Measurements from ENCODE around the gene ABCC12.

Gene ABCC12

GRCh38 chr16:48165961-48166578 lies 10.3 kb upstream of the ABCC12 start:
- no peak for DNase-seq

GRCh38 chr16:48164907-48165715 lies 9.3 kb upstream of the ABCC12 start:
- peak; percentile 48 to 64 for DNase-seq

- DNase-seq: no peak
Measured at GRCh38 chr16:48162839-48163410, 7.1 kb upstream of the ABCC12 start.

GRCh38 chr16:48161906-48162305 lies 6.1 kb upstream of the ABCC12 start:
- DNase-seq: no peak

- DNase-seq: no peak
Measured at GRCh38 chr16:48160575-48160974, 4.8 kb upstream of the ABCC12 start.

GRCh38 chr16:48158296-48158695 lies 2.5 kb upstream of the ABCC12 start:
- DNase-seq: peak; percentile 9 to 36

- DNase-seq: no peak
Measured at GRCh38 chr16:48157794-48158193, 2.0 kb upstream of the ABCC12 start.

- no peak for DNase-seq
Measured at GRCh38 chr16:48157302-48157701, 1.5 kb upstream of the ABCC12 start.

- DNase-seq: peak; percentile 72 to 83
Measured at GRCh38 chr16:48156790-48157209, 1.0 kb upstream of the ABCC12 start.

GRCh38 chr16:48153774-48154173 lies 2.0 kb downstream of the ABCC12 start:
- DNase-seq: no peak

- DNase-seq: no peak
Measured at GRCh38 chr16:48152226-48152625, 3.6 kb downstream of the ABCC12 start.

- no peak for DNase-seq
Measured at GRCh38 chr16:48150707-48151106, 5.1 kb downstream of the ABCC12 start.

- DNase-seq: no peak
Measured at GRCh38 chr16:48146710-48147109, 9.1 kb downstream of the ABCC12 start.

GRCh38 chr16:48146131-48146530 lies 9.7 kb downstream of the ABCC12 start:
- DNase-seq: no peak

GRCh38 chr16:48143812-48144368 lies 11.9 kb downstream of the ABCC12 start:
- DNase-seq: no peak

GRCh38 chr16:48140821-48141220 lies 15.0 kb downstream of the ABCC12 start:
- no peak for DNase-seq

- no peak for DNase-seq
Measured at GRCh38 chr16:48139517-48139916, 16.3 kb downstream of the ABCC12 start.

GRCh38 chr16:48138543-48138942 lies 17.2 kb downstream of the ABCC12 start:
- no peak for DNase-seq

GRCh38 chr16:48137822-48138221 lies 18.0 kb downstream of the ABCC12 start:
- no peak for DNase-seq

GRCh38 chr16:48136547-48137360 lies 19.0 kb downstream of the ABCC12 start:
- no peak for DNase-seq

GRCh38 chr16:48133455-48134211 lies 22.2 kb downstream of the ABCC12 start:
- no peak for DNase-seq

- no peak for DNase-seq
Measured at GRCh38 chr16:48132696-48133095, 23.1 kb downstream of the ABCC12 start.
